Astrocyte of the hippocampus (primary cell): ENCODE measurements around the gene USP53.
"Not testable (repeated sequence)": the region's sequence is repeated elsewhere in the genome, so short reads cannot be mapped to it uniquely, and the experiment has no call there.

Source experiments
- DNase-seq: peaks from one replicate; pipeline ENCODE4 v3.0.0; 2011; ENCODE audit warnings: low read depth, low spot score

The USP53 gene

GRCh38 chr4:119271361-119272085 lies 59.0 kb downstream of the USP53 start:
- DNase-seq = no peak

DNA sequence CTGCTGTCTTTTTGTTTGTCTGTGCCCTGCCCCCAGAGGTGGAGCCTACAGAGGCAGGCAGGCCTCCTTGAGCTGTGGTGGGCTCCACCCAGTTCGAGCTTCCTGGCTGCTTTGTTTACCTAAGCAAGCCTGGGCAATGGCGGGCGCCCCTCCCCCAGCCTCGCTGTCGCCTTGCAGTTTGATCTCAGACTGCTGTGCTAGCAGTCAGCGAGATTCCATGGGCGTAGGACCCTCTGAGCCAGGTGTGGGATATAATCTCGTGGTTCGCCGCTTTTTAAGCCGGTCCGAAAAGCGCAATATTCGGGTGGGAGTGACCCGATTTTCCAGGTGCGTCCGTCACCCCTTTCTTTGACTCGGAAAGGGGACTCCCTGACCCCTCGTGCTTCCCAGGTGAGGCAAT lies 67.0 kb downstream of the USP53 start:
- DNase-seq = not testable (repeated sequence)

DNA sequence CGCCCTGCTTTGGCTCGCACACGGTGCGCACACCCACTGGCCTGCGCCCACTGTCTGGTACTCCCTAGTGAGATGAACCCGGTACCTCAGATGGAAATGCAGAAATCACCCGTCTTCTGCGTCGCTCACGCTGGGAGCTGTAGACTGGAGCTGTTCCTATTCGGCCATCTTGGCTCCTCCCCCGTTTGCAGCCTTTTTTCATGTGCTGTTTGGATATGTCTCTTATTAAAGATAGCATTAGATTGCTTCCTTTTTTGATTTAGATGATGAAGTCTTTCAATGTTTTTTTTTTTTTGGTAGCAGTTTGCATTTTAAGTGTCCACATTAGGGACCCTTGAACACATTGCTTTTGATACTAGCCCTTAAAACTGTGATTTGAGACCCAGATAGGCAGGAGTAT lies 67.4 kb downstream of the USP53 start:
- not testable (repeated sequence) for DNase-seq

DNA sequence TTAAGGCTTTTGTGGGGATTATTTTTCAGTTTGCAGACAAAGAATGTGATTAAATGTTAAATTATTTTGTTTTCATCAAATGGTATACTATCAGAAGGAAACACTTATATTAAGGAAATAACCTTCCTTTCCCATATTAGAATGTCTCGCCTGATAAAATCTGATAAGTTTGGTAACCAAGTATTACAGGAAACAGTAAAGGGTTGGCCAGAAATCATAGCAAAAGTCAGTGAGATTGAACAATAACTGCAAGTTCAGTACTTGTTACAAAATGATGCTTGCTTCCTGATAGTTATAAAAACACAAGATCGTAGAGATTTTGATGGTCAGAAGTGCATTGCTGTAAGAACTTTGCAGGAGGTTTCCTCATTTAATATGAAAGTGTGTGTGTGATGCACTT lies 68.9 kb downstream of the USP53 start:
- DNase-seq = no peak

- peak; percentile 37 for DNase-seq
These were observed 72.6 kb downstream of the USP53 start for GRCh38 chr4:119284876-119285780.

- DNase-seq = peak; percentile 70
These were observed 74.0 kb downstream of the USP53 start for GRCh38 chr4:119286377-119287002.

- no peak for DNase-seq
These were observed 76.8 kb downstream of the USP53 start for GRCh38 chr4:119289313-119289712.

DNA sequence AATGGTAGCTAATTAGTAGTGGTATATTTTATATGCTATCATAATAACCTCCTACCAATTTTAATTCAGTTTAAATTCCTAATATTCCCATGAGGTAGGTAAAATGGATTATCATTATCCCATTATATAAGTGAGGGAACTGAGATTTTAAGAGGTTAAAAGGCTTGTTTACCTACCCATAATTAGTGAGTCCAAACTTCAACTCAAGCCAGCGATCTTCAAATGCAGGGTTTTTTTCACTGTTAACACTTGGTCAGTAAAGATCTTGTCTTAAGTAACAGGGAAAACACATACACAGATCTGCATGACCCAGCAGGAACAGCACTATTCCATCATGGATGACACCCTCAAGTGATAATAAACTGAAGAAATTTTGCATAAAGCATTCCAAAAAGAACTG lies 78.1 kb downstream of the USP53 start:
- no peak for DNase-seq

GRCh38 chr4:119296356-119296755 lies 83.8 kb downstream of the USP53 start:
- DNase-seq = no peak

DNA sequence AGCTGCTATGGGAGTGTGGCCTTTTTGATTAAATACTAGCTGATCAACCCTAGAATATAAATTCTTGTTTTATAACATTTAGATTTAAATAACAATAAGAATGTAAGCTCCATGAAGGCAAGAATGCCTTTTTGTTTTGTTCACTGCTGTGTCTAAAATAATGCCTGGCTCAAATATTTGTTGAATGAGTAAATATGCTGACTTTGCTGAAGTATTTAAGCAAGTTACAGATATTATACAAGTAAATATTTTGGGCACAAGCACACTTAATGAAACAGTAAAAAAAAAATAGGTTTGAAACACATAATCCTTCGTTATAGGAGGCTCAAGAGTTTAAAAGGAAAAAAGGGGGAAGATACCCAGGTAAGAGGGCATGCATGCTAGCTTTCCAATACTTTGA lies 85.3 kb downstream of the USP53 start:
- no peak for DNase-seq

GRCh38 chr4:119299260-119299671 lies 86.8 kb downstream of the USP53 start:
- DNase-seq = peak; percentile 20

GRCh38 chr4:119299741-119300100 lies 87.2 kb downstream of the USP53 start:
- no peak for DNase-seq

DNA sequence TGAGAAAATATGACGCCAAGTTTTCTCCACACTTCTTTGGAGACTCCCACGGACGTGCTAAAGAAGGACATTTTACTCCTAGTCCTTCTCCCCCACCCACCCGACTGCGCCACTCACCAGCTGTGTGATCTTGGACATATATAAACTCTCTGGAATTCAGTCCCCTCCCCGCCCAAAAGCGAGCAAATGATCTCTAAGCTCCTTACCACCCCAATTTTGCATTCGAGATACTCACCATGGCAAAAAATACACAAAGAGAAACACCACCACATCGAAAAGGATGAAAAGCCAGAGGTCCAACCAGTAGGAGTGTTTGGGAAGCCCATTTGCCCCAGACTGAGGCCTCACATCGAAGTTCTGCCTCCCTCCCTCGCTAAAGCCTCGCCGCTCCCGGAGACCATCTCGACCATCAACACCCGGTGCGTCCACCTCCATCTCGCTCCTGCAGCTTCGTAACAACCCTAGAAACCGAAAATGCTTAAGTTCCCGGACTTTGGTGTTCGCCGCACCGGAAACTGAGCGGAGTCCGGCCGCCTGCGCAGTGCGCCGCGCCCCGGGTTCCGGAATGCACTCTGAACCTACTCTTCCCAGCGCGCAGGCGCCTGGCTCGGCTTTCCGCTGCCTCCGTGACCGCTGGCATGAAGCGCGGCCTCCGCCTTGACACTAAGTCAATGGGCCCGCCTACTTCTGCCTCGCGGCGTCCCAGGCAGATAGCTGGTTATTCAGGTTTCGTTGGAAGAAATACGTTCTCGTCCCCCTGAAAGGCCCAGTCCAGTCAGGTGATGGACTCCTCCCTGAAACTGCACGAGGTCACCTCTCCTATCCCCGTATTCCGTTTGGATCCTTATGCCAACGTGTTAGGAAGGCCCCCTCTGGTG lies 87.8 kb downstream of the USP53 start:
- peak; percentile 95 for DNase-seq

DNA sequence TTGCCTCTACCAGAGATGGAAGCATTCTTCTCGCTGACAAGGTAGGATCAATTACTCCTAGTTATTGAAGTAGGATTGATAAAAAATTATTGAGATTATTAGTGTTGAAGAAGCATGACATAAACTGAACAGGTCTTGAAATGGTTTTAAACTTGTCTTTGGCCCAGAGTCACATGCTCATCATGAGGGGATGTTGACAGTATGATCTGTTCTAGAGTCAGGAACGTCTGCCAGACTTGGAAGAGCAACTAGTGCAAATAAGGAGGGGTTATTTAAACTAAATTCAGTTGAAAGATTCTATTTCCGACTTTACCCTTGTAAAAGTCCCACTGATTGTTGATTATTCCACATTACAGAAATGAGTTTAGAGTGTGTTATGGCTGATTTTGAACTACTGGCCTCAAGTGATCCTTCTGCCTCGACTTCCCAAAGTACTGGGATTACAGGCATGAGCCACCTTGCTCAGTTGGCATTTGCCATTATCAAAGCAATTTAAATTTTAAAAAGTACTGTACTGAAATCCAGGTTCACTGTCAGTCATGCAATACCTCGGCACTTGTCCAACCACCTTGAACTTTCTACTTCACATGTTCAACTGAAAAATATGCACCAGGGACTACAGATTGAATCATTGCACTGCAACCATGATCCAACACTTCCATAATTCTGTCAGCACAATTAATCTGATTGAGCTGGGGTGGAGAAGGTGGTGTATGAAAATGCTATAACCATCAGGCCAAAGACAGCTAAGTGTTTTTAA lies 89.7 kb downstream of the USP53 start:
- DNase-seq = no peak

- DNase-seq = no peak
These were observed 91.2 kb downstream of the USP53 start for GRCh38 chr4:119303587-119304305.

DNA sequence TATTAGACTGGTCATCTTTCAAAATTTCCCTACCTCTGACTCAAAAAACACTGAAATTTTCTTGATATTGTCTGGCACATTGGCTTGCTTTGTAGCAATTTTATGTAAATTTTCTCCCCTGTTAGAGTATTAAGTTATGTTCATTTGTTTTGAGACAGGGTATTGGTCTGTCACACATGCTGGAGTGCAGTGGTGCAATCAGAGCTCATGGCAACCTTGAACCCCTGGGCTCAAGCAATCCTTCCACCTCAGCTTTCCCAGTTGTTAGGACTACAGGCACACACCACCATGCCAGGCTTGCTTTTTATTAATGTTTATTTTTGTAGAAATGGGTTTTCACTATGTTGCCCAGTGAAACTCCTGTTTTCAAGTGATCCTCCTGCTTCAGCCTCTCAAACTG lies 91.9 kb downstream of the USP53 start:
- DNase-seq = no peak

- DNase-seq = no peak
These were observed 95.1 kb downstream of the USP53 start for GRCh38 chr4:119307606-119308005.

DNA sequence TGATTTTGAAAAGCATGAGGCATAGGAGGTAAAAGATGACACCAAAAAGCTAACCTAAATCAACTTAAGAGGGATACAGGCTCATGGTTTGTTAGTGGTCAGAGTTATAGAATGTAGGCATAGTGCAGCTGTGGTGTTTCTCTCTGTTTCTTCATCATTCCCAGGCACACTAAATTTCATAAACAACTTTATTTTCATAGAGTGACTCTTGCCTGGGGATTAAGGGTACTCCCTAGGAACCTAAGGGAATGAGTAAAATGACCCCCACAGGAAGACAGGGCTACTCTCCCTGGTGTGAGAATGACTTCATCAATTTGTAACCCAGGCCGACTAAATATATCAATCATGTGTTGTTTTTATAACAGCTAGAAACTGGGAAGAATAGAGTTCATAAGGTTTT lies 98.3 kb downstream of the USP53 start:
- DNase-seq = no peak

GRCh38 chr4:119313237-119313636 lies 100.7 kb downstream of the USP53 start:
- DNase-seq = no peak

DNA sequence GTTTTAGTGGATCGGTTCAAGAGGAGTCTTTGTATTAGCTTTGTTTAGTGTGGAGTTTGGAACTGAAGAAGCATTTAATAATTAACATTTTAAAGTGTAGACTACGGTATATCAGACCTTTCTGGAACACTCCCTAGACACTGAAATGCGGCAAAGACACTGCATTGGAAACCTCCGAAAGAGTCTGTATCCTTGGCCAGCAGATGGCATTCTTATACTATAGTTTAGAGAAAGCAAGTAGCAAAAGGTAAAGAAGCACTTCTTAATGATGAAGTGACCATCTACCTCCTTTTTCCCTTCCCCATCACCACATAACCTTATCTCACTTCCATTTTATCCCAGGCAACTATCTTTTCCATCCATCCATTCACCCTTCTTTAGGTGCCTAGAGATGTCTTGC lies 101.8 kb downstream of the USP53 start:
- peak; percentile 65 for DNase-seq
